A549 (cell line): Measurements from ENCODE around the gene SRCIN1.

Experiments used
- MAX ChIP-seq: IDR thresholded peaks from 2 replicates; pipeline ENCODE4 v1.6.1; 2012
- MYC ChIP-seq: IDR thresholded peaks from 2 replicates; pipeline ENCODE4 v1.6.1; 2012; ENCODE audit warnings: mild to moderate bottlenecking, inconsistent platforms, low read length, improper control_type of control experiment, borderline replicate concordance
- NR3C1 ChIP-seq: fragments of >200 bp; sonication (Bioruptor Twin); formaldehyde crosslinking; IDR thresholded peaks from 3 replicates; pipeline ENCODE4 v1.6.1; 2017
- REST ChIP-seq: fragments of 200-600 bp; sonication (generic); IDR thresholded peaks from 2 replicates; pipeline ENCODE4 v1.6.1; 2016; ENCODE audit warnings: antibody characterized with exemption, mild to moderate bottlenecking, moderate library complexity

GRCh38 chr17:38603786-38604478 lies 1.8 kb downstream of the SRCIN1 start:
- no peak for TF ChIP-seq MYC
- TF ChIP-seq REST, result no peak
- no peak for TF ChIP-seq NR3C1
- no peak for TF ChIP-seq MAX
